Spinal cord (tissue), 10 donors: ENCODE measurements around the gene C12orf60. TPM values are rescaled to one million over a fixed set of nuclear protein-coding genes. Genes with fewer than 3 reads are reported as not detected.
A peak's percentile ranks its signal among the peaks of the same experiment; 100 is the strongest.
"Not testable (repeated sequence)": the region's sequence is repeated elsewhere in the genome, so short reads cannot be mapped to it uniquely, and the experiment has no call there.

Source experiments
- DNase-seq, 6 donors: peaks; one replicate each; pipeline versions ENCODE4 v3.0.0 to v3.0.0-alpha.2; 2013 to 2015; ENCODE audit warnings: low spot score in 6 of 6, low read depth in 4 of 6
- H3K27ac ChIP-seq: one replicate; pipeline ENCODE4 v1.5.1; 2013; ENCODE audit warnings: low read depth, low read length, control low read depth
- H3K27me3 ChIP-seq: one replicate; pipeline ENCODE4 v1.6.1; 2013; ENCODE audit warnings: low read length; ENCODE audit not compliant: control insufficient read depth, insufficient read depth
- H3K36me3 ChIP-seq: one replicate; pipeline ENCODE4 v1.6.1; 2013; ENCODE audit warnings: low read length; ENCODE audit not compliant: control insufficient read depth, insufficient read depth
- H3K4me1 ChIP-seq: one replicate; pipeline ENCODE4 v1.6.1; 2013; ENCODE audit warnings: low read length; ENCODE audit not compliant: control insufficient read depth, insufficient read depth
- H3K4me3 ChIP-seq: one replicate; pipeline ENCODE4 v1.5.1; 2013; ENCODE audit warnings: low read depth, low read length, control low read depth
- H3K9me3 ChIP-seq: one replicate; pipeline ENCODE4 v1.6.1; 2013; ENCODE audit warnings: low read length; ENCODE audit not compliant: control insufficient read depth, insufficient read depth
- WGBS: methylation state at CpG from one replicate; pipeline ENCODE4 v1.1.5; 2013; ENCODE audit warnings: missing lambda C conversion rate; ENCODE audit not compliant: insufficient coverage; 5-methylcytosine and 5-hydroxymethylcytosine counted together
- long read RNA-seq, 4 donors: transcript quantifications; one replicate each; lab custom pipeline, GENCODE V29; 2026
- polyA plus RNA-seq, 2 donors: library from polyadenylated mRNA; unstranded; fragments of 120-200 nt; gene quantifications; one replicate each; pipeline ENCODE4 v1.2.1, GENCODE V29; 2013; ENCODE audit not compliant: insufficient read length in 2 of 2
- total RNA-seq, 2 donors: library from RNA; depleted of rRNA in 1 of 2; stranded (reverse); fragments of 120-200 nt in 1 of 2; fragments of >200 nt in 1 of 2; gene quantifications; one replicate each; pipeline versions ENCODE4 v1.2.3 to v1.2.4, GENCODE V29; 2013 to 2014
- donor health status: healthy.

Gene C12orf60, protein sequence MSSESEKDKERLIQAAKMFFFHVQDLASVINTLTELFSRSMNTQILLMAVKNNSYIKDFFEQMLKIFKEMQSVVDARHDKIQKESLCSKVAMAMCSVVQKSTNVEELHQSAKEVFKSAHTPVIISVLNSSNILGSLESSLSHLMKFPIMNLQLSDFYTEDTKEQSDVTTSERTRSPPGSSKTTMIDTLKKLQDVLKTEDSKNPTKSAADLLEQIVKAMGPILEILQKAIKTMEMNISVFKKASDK
- 1 to 10 TPM; 3.7 to 7.2 TPM for total RNA-seq
- 1 to 10 TPM; 2.8 to 3.6 TPM for polyA plus RNA-seq
- long read RNA-seq, donor 1, partial matches to known transcripts = 12 of 146 reads
- long read RNA-seq, donor 1, other reads (novel, unspliced or antisense) = 133 of 146 reads
- long read RNA-seq, donor 2, partial matches to known transcripts = 0 of 2 reads
- long read RNA-seq, donor 2, other reads (novel, unspliced or antisense) = 0 of 2 reads
- long read RNA-seq, donor 3, partial matches to known transcripts = 0 of 2 reads
- long read RNA-seq, donor 3, other reads (novel, unspliced or antisense) = 0 of 2 reads
- long read RNA-seq, donor 4, partial matches to known transcripts = 0 of 4 reads
- long read RNA-seq, donor 4, other reads (novel, unspliced or antisense) = 0 of 4 reads

DNA sequence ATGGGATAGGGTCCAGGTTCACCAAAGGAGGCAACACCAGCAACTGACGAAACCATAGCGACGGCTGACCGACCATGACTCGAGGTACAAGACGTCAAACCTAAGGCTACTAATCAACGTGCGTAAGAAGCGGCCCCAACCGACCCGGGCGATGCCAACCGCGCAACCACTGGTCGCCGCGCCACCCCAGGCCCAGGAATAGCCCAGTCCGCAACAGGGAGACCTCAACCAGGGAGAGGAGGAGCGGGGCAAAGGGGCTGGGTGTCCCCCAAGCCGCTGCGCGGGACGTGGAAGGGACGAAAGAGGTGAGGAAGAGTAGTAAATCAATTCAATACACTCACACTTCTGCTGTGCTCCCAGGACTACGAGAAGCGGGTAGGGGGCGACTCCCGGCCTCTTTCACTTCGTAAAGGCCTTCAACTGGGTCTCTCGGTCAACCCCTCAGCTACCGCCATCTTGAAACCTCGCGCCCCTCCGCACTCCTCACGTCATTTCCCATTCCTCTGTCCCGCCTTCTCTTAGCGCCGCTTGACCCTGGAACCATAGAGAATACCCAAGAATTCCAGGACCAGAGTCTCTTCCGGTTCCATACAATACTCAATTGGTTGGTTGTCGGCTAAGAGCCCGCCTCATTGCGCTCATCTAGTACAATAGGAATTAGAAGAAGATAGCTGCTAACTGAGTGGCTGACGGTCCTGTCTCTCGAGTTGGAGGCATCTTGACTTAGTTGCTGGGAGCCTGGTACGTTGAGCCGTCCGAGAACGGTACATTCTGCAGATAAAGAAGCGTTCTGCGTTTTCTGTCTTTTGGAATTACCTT lies at the start of gene C12orf60, which contains the start of gene WBP11:
TSS of gene C12orf60 (plus strand) at position 660 of the 819 bp plus-strand sequence. CDS start 19,266 bp downstream, outside the sequence.
TSS of gene WBP11 (minus strand) at position 468 of the 819 bp plus-strand sequence. CDS start 2,095 bp downstream, outside the sequence.
- no peaks in the 10 kb centered on the region for H3K36me3 ChIP-seq
- DNase-seq = peak; percentile 94 to 100 (median 96)
- peak within 1 kb of the TSS; percentile 90 for H3K27ac ChIP-seq
- no peaks in the 10 kb centered on the region for H3K9me3 ChIP-seq
- H3K27me3 ChIP-seq = no peaks in the 10 kb centered on the region
- no peaks in the 10 kb centered on the region for H3K4me1 ChIP-seq
- H3K4me3 ChIP-seq = peak within 1 kb of the TSS; percentile 78
- 0% methylated on average over 44 of the region's 50 CpGs for WGBS

DNA sequence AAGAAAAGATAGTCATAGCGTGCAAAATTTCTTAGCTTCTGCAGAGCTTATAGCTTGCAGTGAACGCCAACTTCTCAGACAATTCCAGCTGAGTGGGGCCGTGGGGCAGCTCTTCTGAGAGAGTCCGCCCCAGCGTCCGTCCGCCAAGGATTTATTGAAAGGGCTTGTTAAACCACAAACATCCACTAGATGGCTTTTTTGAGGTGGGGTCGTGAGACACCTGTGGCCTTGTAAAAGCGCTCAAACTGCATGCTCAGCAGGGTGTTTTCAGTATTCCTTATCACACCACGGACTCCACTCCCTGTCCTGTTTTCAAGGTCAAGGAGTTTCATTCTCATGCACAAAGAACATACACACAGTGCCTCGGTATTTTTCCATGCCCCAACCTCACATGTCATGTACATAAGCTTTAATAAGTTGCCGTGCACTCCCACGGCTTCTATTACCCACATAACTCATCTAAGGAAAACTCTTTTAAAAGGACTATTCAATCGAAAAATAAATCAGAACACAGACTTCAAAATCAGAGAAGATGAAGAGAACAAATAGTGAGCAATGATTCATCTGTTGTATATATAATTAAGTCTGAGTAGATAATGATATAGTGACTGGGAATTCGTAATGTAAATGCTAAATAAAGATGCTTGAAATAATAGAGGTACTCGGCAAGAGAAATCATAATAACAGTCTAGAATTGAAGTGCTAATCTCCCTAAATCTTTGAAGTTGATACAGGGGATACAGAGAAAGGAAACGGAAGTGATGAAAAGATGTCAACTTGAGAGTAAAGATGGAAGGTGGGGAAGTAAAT lies 46.9 kb upstream of the C12orf60 start:
- Histone ChIP-seq H3K36me3 (no peaks in the 10 kb centered on the region), H3K27ac (no peak overlapping the region), H3K4me1 (no peaks in the 10 kb centered on the region), H3K4me3 (no peak overlapping the region), H3K9me3 (no peaks in the 10 kb centered on the region), H3K27me3 (no peaks in the 10 kb centered on the region)
- no peak for DNase-seq
- 28% methylated on average over 9 of the region's 17 CpGs for WGBS

DNA sequence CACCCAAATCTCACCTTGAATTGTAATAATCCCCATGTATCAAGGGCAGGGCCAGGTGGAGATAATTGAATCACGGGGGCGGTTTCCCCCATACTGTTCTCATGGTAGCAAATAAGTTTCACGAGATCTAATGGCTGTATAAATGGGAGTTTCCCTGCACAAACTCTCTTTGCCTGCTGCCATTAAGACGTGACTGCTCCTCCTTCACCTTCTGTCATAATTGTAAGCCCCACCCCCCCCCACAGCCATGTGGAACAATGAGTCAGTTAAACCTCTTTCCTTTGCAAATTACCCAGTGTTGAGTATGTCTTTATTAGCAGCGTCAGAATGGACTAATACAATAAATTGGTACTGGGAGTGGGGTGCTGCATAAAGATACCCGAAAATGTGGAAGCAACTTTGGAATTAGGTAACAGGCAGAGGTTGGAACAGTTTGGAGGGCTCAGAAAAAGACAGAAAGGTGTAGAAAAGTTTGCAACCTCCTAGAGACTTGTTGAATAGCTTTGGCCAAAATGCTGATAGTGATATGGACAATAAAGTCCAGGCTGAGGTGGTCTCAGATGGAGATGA lies 43.7 kb upstream of the C12orf60 start:
- not testable (repeated sequence) for H3K27me3 ChIP-seq, DNase-seq, H3K27ac ChIP-seq, H3K9me3 ChIP-seq, H3K36me3 ChIP-seq, H3K4me1 ChIP-seq, H3K4me3 ChIP-seq
- 87% methylated on average over 2 of the region's 6 CpGs for WGBS

DNA sequence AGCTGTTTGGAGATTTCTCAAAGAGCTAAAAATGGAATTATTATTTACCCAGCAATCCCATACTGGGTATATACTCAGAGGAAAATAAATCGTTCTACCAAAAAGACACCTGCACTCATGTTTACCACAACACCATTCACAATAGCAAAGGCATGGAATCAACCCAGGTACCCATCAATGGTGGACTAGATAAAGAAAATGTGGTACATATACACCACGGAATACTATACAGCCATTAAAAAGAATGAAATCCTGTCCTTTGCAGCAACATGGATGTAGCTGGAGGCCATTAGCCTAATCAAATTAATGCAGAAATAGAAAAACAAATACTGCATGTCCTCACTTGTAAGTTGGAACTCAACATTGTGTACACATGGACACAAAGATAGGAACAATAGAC lies 38.1 kb upstream of the C12orf60 start:
- Histone ChIP-seq H3K4me1 (peaks cover 13% of the 10 kb centered on the region), H3K9me3 (no peaks in the 10 kb centered on the region), H3K27me3 (no peaks in the 10 kb centered on the region), H3K27ac (no peak overlapping the region), H3K4me3 (no peak overlapping the region), H3K36me3 (no peaks in the 10 kb centered on the region)
- DNase-seq = no peak
- WGBS = no CpG with 5 or more reads among the region's 2 CpGs

DNA sequence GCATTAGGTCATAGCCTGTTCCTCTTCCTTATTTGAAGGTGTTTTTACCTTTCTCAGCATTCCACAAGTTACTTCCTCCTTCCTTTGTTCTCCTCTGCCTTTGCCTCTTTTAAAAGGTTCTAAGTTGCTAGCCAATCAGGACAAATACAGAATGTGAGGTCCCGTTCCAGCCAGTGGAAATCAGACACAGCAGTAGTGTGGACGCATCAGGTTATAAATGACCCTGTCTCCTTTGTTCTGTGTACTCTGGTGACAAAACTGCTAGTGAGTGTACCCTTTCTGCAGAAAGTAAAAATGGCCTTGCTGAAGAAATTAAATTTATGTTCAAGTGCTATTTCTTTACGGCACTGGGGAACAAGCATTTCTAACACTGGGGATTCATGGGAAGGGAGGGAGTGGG lies 37.5 kb upstream of the C12orf60 start:
- not testable (repeated sequence) for H3K36me3 ChIP-seq, DNase-seq, H3K4me3 ChIP-seq, H3K27me3 ChIP-seq, H3K27ac ChIP-seq, H3K9me3 ChIP-seq
- WGBS = 79% methylated on average over 3 of the region's 3 CpGs
- H3K4me1 ChIP-seq = peaks cover 18% of the 10 kb centered on the region

DNA sequence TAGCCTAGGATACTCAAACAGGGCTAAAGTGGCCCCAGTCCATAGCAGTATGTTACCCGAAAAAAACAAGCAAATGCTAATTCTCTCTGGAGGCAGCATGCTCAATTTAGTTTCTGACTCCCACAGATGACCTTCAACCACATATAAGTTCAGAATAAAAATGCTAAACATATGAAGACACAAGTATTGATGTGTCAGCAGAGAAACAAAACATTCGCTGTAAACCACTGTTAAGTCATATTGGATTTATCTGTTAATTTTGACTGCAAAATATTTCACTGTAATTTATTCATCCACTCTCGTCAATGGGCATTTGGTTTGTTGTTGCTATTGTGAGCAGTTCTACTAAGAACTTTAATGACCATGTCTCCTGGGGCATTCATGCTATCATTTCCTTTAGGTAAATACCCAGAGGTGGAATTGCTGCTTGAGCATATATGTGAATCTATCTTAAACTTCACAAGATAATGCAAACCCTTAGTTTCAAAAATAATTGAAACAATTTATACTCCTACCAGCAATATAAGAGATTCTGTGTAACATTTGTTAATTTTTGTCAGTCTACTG lies 36.7 kb upstream of the C12orf60 start:
- Histone ChIP-seq H3K27ac (no peak overlapping the region), H3K36me3 (no peaks in the 10 kb centered on the region), H3K4me1 (peaks cover 18% of the 10 kb centered on the region), H3K9me3 (no peaks in the 10 kb centered on the region), H3K4me3 (no peak overlapping the region), H3K27me3 (no peaks in the 10 kb centered on the region)
- DNase-seq = no peak
- WGBS = no CpG with 5 or more reads among the region's 3 CpGs

DNA sequence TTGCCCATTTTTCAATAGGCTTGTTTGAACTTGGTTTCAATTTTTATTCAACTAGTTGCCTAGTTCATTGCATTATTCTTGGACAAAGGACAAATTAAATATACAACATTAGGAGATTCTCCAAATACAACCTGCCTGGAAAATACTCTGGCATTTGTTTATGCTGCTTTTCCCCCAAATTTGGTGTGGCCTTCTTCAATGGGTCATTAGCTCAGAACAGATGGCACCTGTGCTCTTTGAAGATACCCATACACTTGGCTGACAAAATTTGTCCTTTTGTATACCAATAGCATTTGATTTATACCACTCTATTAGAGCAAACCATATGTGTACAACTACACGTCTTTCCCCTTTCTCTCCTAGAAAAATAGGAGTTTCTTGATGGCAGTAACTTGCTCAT lies 35.9 kb upstream of the C12orf60 start:
- H3K36me3 ChIP-seq = no peaks in the 10 kb centered on the region
- DNase-seq = no peak
- H3K27me3 ChIP-seq = no peaks in the 10 kb centered on the region
- H3K9me3 ChIP-seq = no peaks in the 10 kb centered on the region
- H3K4me3 ChIP-seq = no peak overlapping the region
- H3K27ac ChIP-seq = no peak overlapping the region
- peaks cover 18% of the 10 kb centered on the region for H3K4me1 ChIP-seq
- WGBS = no CpG with 5 or more reads among the region's 1 CpG

DNA sequence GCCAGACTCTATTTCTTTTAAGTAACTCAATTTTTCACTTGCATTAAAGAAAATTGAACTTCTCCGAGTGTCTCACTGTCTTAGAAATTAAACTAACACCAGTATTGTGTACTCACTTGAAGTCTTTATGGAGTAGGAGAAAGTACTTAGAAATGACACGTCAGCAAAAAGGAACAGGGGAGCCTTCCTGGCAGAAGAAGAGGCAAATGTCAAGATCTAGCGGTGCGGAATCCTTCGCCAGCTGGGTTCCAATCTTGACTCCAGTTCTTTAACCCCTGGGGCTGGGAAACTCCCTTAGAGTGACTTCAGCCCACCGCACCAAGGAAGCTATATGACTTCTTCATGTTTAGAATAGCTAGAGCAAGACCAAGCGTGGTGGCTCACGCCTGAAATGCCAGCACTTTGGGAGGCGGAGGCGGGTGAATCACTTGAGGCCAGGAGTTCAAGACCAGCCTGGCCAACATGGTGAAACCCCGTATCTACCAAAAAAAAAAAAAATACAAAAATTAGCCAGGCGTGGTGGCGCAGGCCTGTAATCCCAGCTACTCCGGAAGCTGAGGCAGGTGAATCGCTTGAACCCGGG lies 34.6 kb upstream of the C12orf60 start:
- H3K36me3 ChIP-seq = no peaks in the 10 kb centered on the region
- no peaks in the 10 kb centered on the region for H3K27me3 ChIP-seq
- H3K4me1 ChIP-seq = peaks cover 25% of the 10 kb centered on the region
- H3K27ac ChIP-seq = peak overlapping the region; percentile 95
- H3K9me3 ChIP-seq = no peaks in the 10 kb centered on the region
- H3K4me3 ChIP-seq = peak overlapping the region; percentile 93
- peak in 1 of 6 donors; percentile 11 for DNase-seq
- 59% methylated on average over 14 of the region's 16 CpGs for WGBS
